Osteocyte (in vitro differentiated cells): ENCODE measurements around the gene MEIS2. TPM values are rescaled to one million over a fixed set of nuclear protein-coding genes. Genes with fewer than 3 reads are reported as not detected.
A peak's percentile ranks its signal among the peaks of the same experiment; 100 is the strongest.

Source experiments
- DNase-seq: peaks from one replicate; pipeline ENCODE4 v3.0.0; 2021; ENCODE audit warnings: mixed read lengths; ENCODE audit not compliant: unreplicated experiment; ENCODE audit errors: extremely low spot score
- H3K27ac Mint-ChIP-seq: one replicate; pipeline ENCODE4 v1.8.0; 2021; ENCODE audit warnings: mild to moderate bottlenecking, mixed read lengths; ENCODE audit not compliant: unreplicated experiment
- H3K27me3 Mint-ChIP-seq: one replicate; pipeline ENCODE4 v1.8.0; 2021; ENCODE audit warnings: mixed read lengths; ENCODE audit not compliant: unreplicated experiment
- H3K36me3 Mint-ChIP-seq: one replicate; pipeline ENCODE4 v1.8.0; 2021; ENCODE audit warnings: mixed read lengths; ENCODE audit not compliant: unreplicated experiment
- H3K4me1 Mint-ChIP-seq: one replicate; pipeline ENCODE4 v1.8.0; 2021; ENCODE audit warnings: mixed read lengths; ENCODE audit not compliant: unreplicated experiment
- H3K4me3 Mint-ChIP-seq: one replicate; pipeline ENCODE4 v1.8.0; 2021; ENCODE audit warnings: mild to moderate bottlenecking, moderate library complexity, mixed read lengths; ENCODE audit not compliant: unreplicated experiment
- H3K9me3 Mint-ChIP-seq: one replicate; pipeline ENCODE4 v1.8.0; 2021; ENCODE audit warnings: mixed read lengths; ENCODE audit not compliant: unreplicated experiment
- total RNA-seq: library from RNA; stranded (reverse); gene quantifications from 2 replicates; pipeline ENCODE4 v1.2.1, GENCODE V29; 2021
- TF ChIP-seq, protein P1 (sequence below): fragments of 200-600 bp; sonication (generic); IDR thresholded peaks from 2 replicates; pipeline ENCODE4 v1.5.0; 2021; ENCODE audit warnings: antibody characterized with exemption, mild to moderate bottlenecking, moderate library complexity

Gene MEIS2
- total RNA-seq, 1 donor from 2014 or later = 79.9 TPM

DNA sequence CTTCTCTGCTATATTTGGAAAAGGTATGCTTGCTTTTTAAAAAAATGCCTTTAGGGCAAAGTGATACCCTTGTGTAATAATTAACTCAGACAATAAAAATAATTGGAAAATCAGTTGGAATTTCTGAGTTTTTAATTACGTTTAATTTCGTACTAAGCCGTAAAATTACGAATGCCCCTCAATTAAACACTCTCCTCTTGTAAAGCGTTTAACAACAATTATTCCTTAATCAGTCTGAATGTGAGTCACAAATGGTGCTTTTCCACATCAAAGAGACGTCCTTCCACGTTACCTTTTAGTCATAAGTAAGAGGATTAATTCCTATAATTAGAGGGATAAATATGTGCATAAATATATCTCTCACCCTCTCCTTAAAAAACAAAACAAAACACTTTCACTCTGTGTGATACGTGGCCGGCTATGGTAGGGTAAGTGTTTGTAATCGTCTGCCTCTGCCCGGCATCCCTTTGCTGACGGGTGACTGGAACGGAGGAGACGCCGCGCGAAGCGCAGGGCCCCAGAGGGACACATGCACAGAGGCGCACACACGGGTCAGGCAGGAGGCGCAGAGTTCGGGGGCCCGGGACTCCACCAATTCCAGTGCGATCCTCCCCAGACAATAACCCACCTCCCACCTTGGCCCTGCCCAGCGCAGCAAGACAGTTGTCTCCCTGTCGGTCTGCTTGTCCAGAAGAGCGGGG, 9.7 kb upstream of the MEIS2 start:
- H3K36me3 Mint-ChIP-seq = peaks cover 29% of the 10 kb centered on the region
- peak overlapping the region; percentile 69 for H3K4me3 Mint-ChIP-seq
- TF ChIP-seq, protein P1, sequence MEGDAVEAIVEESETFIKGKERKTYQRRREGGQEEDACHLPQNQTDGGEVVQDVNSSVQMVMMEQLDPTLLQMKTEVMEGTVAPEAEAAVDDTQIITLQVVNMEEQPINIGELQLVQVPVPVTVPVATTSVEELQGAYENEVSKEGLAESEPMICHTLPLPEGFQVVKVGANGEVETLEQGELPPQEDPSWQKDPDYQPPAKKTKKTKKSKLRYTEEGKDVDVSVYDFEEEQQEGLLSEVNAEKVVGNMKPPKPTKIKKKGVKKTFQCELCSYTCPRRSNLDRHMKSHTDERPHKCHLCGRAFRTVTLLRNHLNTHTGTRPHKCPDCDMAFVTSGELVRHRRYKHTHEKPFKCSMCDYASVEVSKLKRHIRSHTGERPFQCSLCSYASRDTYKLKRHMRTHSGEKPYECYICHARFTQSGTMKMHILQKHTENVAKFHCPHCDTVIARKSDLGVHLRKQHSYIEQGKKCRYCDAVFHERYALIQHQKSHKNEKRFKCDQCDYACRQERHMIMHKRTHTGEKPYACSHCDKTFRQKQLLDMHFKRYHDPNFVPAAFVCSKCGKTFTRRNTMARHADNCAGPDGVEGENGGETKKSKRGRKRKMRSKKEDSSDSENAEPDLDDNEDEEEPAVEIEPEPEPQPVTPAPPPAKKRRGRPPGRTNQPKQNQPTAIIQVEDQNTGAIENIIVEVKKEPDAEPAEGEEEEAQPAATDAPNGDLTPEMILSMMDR = no peak
- DNase-seq = no peak
- peaks cover 32% of the 10 kb centered on the region for H3K4me1 Mint-ChIP-seq
- no peak overlapping the region for H3K27ac Mint-ChIP-seq
- H3K27me3 Mint-ChIP-seq = peaks cover 93% of the 10 kb centered on the region
- H3K9me3 Mint-ChIP-seq = peaks cover 3% of the 10 kb centered on the region

DNA sequence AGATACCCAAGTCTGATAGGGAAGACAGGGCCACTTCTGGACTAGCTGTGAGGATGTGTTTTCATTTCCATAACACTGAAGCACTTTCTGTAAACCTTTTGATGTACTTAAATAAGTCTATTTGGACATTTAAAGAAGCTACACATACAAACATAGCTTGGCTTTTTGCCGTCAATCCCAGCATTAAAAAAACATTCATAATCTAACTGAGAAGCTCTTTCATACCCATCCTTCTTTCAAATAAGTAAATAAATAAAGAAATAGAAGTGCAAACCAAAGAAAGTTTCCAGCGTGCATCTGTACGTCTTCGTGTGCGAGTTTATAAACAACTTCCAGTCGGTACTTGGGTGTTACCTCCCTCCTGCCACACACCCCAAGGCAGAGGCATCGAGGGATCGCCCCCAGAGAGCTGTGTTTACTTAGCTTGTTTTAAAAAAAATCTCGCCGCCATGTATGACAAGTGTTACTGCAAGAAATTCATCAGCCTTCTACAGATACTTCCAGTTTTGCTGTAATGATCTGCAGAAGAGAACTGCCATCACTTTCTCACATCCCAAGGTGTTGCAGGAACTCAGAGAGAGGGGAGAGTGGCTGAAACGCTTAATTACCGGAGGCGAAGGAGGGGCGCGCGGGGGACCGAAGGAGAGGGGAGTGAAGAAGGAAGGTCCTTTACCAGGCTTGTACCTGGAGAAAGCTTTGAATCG, 9.0 kb upstream of the MEIS2 start:
- Mint-ChIP-seq H3K4me3 (peak overlapping the region; percentile 50), H3K27ac (no peak overlapping the region), H3K36me3 (peaks cover 29% of the 10 kb centered on the region), H3K4me1 (peaks cover 35% of the 10 kb centered on the region), H3K9me3 (peaks cover 3% of the 10 kb centered on the region), H3K27me3 (peaks cover 96% of the 10 kb centered on the region)
- TF ChIP-seq, protein P1 = no peak
- no peak for DNase-seq

DNA sequence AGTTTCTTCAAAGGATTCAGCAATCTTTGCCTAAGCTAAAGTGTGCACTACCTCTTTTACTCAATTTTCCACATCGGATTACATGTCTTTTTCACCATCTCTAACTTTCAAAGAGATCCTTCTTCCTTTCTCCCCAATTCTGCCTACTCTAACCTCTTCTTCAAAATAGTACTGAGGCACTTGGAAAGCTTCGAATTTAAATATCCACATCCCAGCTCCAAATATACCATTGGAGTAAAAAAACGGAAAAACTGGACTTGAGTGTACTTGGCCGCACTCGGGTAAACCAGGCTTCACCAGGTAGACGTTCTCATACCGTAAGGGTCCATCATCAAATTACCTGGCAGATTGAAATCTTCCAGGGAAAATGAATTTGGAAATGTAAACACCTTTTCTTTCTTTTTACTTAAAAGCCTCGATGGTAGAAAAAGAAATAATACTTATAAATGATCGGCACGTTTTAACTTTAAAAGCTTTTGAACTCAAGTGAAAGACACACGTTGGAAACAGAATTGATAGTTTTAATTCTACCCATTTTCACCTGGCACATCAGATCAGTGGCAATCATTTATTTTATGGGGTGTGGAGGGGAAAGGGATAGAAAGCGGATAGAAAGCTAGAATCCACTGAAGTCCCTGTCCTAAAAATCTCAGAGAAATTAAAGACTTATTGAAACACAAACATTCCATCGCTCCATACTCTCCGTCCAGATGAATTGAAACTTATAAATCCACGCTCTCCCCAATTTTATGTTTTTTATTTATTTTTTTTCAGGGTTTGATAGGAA, 8.2 kb upstream of the MEIS2 start:
- Mint-ChIP-seq H3K4me1 (peaks cover 37% of the 10 kb centered on the region), H3K9me3 (peaks cover 3% of the 10 kb centered on the region), H3K27ac (no peak overlapping the region), H3K27me3 (peaks cover 97% of the 10 kb centered on the region), H3K4me3 (no peak overlapping the region), H3K36me3 (peaks cover 35% of the 10 kb centered on the region)
- DNase-seq = no peak
- TF ChIP-seq, protein P1 = no peak

DNA sequence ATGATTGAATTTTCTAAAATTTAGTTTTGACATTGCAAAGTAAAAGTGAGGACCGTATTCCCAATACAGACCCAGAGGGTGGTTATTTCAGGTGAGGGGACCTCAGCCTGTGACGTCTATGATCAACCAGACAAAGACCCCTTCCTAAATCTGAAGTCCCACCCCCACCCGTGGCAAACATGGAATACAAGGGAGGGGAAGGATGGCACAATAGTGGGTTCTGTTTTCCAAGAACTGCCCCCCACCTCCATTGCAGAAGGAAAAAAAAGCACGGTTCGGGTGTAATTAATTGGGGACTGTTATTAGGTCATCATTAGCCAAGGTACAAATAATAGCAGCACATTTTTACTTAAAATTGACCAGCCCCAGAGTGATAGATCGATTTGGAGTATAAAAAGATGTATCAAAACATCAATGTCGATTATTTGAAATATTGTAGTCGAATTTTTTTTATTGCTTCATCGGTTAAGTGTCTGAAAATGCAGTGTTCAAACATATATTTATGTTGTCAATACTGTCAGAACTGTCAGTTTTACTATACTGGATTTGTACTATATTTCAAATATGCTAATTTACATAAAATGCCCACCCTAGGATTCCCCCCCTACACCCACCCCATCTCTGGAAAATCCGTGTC, 7.5 kb upstream of the MEIS2 start:
- Mint-ChIP-seq H3K9me3 (peaks cover 3% of the 10 kb centered on the region), H3K27me3 (peaks cover 92% of the 10 kb centered on the region), H3K36me3 (peaks cover 34% of the 10 kb centered on the region), H3K27ac (no peak overlapping the region), H3K4me1 (peaks cover 42% of the 10 kb centered on the region), H3K4me3 (no peak overlapping the region)
- TF ChIP-seq, protein P1 = no peak
- no peak for DNase-seq
